Measurements from ENCODE around the gene MAPK4.

DNA sequence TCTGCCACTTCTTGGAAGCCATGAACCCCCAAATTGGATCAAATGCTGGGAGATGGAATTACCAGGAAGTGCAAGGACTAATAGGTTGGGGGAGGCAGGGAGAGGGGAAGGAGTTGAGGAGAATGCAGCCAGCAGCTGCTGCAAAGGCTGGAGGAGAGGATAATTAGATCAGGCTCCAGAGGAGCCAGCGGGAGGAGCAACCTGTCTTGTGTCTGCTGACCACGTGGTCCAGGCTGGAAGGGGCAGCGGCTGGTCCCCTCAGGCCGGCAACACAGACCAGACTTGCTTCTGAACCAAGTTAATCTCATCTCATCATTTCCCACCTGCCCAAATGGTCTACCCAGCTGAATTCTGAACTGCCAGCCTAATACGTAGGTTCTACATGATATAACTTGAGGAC, 191.6 kb downstream of the MAPK4 start:
- TF ChIP-seq, protein P1, sequence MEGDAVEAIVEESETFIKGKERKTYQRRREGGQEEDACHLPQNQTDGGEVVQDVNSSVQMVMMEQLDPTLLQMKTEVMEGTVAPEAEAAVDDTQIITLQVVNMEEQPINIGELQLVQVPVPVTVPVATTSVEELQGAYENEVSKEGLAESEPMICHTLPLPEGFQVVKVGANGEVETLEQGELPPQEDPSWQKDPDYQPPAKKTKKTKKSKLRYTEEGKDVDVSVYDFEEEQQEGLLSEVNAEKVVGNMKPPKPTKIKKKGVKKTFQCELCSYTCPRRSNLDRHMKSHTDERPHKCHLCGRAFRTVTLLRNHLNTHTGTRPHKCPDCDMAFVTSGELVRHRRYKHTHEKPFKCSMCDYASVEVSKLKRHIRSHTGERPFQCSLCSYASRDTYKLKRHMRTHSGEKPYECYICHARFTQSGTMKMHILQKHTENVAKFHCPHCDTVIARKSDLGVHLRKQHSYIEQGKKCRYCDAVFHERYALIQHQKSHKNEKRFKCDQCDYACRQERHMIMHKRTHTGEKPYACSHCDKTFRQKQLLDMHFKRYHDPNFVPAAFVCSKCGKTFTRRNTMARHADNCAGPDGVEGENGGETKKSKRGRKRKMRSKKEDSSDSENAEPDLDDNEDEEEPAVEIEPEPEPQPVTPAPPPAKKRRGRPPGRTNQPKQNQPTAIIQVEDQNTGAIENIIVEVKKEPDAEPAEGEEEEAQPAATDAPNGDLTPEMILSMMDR (IDR thresholded peaks at IDR 0.05), result no peak
- TF ChIP-seq POLR2A (IDR thresholded peaks at IDR 0.05), result no peak

Measured in esophagus squamous epithelium (tissue), 4 donors.